GM06990 (cell line): ENCODE results near the gene LAMA4.

Experiments used
- DNase-seq: peaks from one replicate; pipeline ENCODE4 v3.0.0-alpha.2; 2011; ENCODE audit not compliant: insufficient read length; ENCODE audit errors: extremely low read depth
- H3K27me3 ChIP-seq: replicated peaks from 2 replicates; pipeline ENCODE4 v1.6.0; 2011; ENCODE audit warnings: low read length; ENCODE audit not compliant: control insufficient read depth, insufficient read depth
- H3K36me3 ChIP-seq: 2 replicates; pipeline ENCODE4 v1.5.1; 2011; ENCODE audit warnings: low read length; ENCODE audit not compliant: control insufficient read depth, insufficient read depth
- H3K4me3 ChIP-seq: replicated peaks from 2 replicates; pipeline ENCODE4 v1.5.1; 2011; ENCODE audit warnings: low read depth, mild to moderate bottlenecking, control low read depth, low read length
- TF ChIP-seq, protein P1 (sequence below): IDR thresholded peaks from 2 replicates; pipeline ENCODE4 v1.5.1; 2011; ENCODE audit warnings: low read length, control low read depth, mild to moderate bottlenecking, inconsistent platforms; ENCODE audit not compliant: insufficient read depth, poor library complexity, severe bottlenecking

Gene LAMA4

GRCh38 chr6:112189494-112189893, 64.9 kb downstream of the LAMA4 start:
- Histone ChIP-seq H3K36me3 (no peaks in the 10 kb centered on the region), H3K27me3 (no peaks in the 10 kb centered on the region; the same call in none of the 2 replicates), H3K4me3 (no peak overlapping the region)
- TF ChIP-seq, protein P1, sequence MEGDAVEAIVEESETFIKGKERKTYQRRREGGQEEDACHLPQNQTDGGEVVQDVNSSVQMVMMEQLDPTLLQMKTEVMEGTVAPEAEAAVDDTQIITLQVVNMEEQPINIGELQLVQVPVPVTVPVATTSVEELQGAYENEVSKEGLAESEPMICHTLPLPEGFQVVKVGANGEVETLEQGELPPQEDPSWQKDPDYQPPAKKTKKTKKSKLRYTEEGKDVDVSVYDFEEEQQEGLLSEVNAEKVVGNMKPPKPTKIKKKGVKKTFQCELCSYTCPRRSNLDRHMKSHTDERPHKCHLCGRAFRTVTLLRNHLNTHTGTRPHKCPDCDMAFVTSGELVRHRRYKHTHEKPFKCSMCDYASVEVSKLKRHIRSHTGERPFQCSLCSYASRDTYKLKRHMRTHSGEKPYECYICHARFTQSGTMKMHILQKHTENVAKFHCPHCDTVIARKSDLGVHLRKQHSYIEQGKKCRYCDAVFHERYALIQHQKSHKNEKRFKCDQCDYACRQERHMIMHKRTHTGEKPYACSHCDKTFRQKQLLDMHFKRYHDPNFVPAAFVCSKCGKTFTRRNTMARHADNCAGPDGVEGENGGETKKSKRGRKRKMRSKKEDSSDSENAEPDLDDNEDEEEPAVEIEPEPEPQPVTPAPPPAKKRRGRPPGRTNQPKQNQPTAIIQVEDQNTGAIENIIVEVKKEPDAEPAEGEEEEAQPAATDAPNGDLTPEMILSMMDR: no peak
- DNase-seq: no peak

DNA sequence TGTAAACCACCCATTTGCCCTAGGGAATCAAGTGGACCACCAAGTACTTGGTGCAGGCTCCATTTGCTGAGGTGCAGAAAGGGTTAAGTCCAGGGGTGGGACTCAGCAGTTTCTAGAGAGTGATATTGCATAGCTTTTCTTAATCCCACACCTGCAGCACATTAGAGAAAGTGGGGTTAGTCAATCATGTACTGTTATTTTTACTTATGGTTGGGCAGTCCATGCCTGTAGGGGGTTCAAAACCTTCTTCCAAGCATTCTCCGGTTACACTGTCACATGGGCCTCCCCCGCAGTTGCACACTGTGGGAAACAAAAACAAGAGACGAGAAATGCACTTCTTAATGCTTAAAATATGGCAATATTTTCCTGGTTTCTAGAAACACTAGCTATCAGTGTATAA, 65.5 kb downstream of the LAMA4 start:
- H3K36me3 ChIP-seq: no peaks in the 10 kb centered on the region

DNA sequence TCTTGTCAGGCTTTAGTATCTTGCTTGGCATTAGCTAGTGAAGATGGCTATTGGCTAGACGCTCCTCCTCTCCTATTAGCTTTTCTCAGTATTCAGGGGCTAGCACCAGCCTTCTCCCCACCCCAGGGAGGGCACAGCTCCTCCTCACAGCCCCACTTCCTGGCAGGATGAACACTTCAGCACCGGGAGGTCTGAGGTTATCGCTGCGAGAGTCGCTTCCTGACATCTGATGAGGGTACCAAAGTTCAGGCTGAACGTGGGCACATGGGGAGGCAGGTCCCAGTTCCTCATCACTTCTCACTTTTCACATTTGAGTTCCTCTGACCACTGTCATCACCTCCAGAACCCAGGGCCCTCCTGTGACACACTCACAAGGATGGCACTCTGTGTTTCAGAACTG, 66.6 kb downstream of the LAMA4 start:
- TF ChIP-seq, protein P1: no peak
- DNase-seq: no peak
- Histone ChIP-seq H3K4me3 (no peak overlapping the region), H3K36me3 (no peaks in the 10 kb centered on the region), H3K27me3 (no peaks in the 10 kb centered on the region; the same call in none of the 2 replicates)

More for the DNA sequence above, 65.5 kb downstream of the LAMA4 start:
- Histone ChIP-seq H3K27me3 (no peaks in the 10 kb centered on the region; the same call in none of the 2 replicates), H3K4me3 (no peak overlapping the region)
- TF ChIP-seq, protein P1: no peak
- DNase-seq: no peak

- H3K4me3 ChIP-seq: no peak overlapping the region
- H3K36me3 ChIP-seq: no peaks in the 10 kb centered on the region
- DNase-seq: no peak
- TF ChIP-seq, protein P1: no peak
- H3K27me3 ChIP-seq: no peaks in the 10 kb centered on the region; the same call in 1 of the 2 replicates
Measured at GRCh38 chr6:112184951-112185350, 69.4 kb downstream of the LAMA4 start.

DNA sequence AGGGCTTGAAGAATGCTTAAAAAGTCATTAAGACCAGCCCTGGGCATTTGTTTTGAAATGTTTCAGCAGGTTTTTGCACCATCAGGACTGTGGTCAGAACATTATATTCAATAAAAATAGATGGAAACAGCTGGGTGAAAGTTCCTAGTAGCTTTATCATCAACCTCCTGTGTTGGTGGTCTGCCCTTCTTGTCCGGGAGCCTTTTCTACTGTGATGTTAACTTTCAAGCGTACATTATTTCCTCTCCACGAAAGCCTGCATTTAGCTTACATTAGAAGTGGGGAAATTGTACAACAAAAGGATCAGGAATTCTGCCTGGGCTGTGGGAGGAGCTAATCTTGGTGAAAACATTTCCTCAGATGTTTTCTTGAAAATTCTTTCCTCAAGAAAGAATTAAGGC, 71.1 kb downstream of the LAMA4 start:
- no peak for DNase-seq
- H3K36me3 ChIP-seq: no peaks in the 10 kb centered on the region
- H3K27me3 ChIP-seq: no peaks in the 10 kb centered on the region; the same call in 1 of the 2 replicates
- H3K4me3 ChIP-seq: no peak overlapping the region
- TF ChIP-seq, protein P1: no peak

DNA sequence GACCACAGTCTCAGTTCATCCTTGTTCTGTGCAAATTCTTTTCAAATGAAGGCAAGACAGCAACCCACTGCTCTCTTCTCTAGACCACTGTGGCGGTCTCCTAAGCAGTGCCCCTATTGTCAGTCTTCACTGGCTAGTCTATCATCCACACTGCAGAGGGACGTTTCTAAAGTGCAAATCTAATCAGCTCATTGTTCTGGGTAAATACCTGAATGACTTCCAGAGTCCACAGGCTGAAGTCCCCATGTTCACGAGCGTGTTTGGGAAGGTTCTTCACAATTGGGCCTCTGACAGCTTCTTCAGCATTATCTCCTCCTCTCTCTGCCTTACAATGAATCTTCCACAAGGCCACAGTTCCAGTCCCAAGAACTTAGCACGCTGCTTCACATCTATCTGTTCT, 73.2 kb downstream of the LAMA4 start:
- no peaks in the 10 kb centered on the region for H3K36me3 ChIP-seq
- TF ChIP-seq, protein P1: no peak
- no peak for DNase-seq
- H3K27me3 ChIP-seq: no peaks in the 10 kb centered on the region; the same call in 1 of the 2 replicates
- H3K4me3 ChIP-seq: no peak overlapping the region
